K562 (cell line): ENCODE results near the gene GATAD2B. TPM values are rescaled to one million over a fixed set of nuclear protein-coding genes. Genes with fewer than 3 reads are reported as not detected.
"Not testable (repeated sequence)": the region's sequence is repeated elsewhere in the genome, so short reads cannot be mapped to it uniquely, and the experiment has no call there.

Experiments
- ATAC-seq: fragments of 200-7000 bp; cut with Tn5 transposase; 3 replicates; pipeline ENCODE4 v1.9.1; 2020; ENCODE audit warnings: moderate library complexity
- BruUV-seq: library from RNA; stranded (reverse); fragments of 400-500 nt; replicated peaks from 2 replicates; lab custom pipeline; 2021; lab: Mats Ljungman, UMichigan
- CTCF ChIA-PET: fragments of 300-600 bp; formaldehyde crosslinking; extraction: SDS; loops from one replicate; lab custom pipeline; 2021; ENCODE audit warnings: low intra/inter-chr PET ratio; lab: Yijun Ruan, JAX
- POLR2A ChIA-PET: fragments of 300-600, 350-650 bp; sonication (Branson Sonifier 250); formaldehyde crosslinking; extraction: SDS; loops from one replicate; lab custom pipeline; 2021; ENCODE audit warnings: antibody characterized with exemption, inconsistent platforms; lab: Yijun Ruan, JAX
- DNase-seq, 4 experiments: peaks; one replicate each; pipeline versions ENCODE4 v3.0.0 to v3.0.0-alpha.2; 2011 to 2018; ENCODE audit warnings: low spot score in 3 of 4, mixed read lengths in 3 of 4; ENCODE audit errors: extremely low read depth in 1 of 4
- FAIRE-seq: peaks from 2 replicates; lab custom pipeline; 2011; peaks lifted over from hg19 to GRCh38; lab: Jason Lieb, UNC
- H2AFZ ChIP-seq: 2 replicates; pipeline ENCODE4 v1.6.0; 2011; ENCODE audit warnings: low read depth, low read length, control low read depth, inconsistent platforms
- H3K27ac ChIP-seq: fragments of 200-600 bp; 3 replicates; pipeline ENCODE4 v1.8.0; 2011; ENCODE audit warnings: low read depth, mild to moderate bottlenecking, control low read depth, inconsistent platforms, low read length, moderate library complexity, mixed read lengths; ENCODE audit errors: extremely low read depth
- H3K27me3 ChIP-seq, 2 experiments: fragments of 300-600 bp in 1 of 2; 2 replicates in 1 of 2; 3 replicates in 1 of 2; pipeline versions ENCODE4 v1.6.0 to v1.8.0; 2011; ENCODE audit warnings: inconsistent platforms in 2 of 2, low read length in 2 of 2, mild to moderate bottlenecking in 1 of 2, mixed read lengths in 1 of 2, moderate library complexity in 1 of 2; ENCODE audit not compliant: control insufficient read depth in 2 of 2, insufficient read depth in 2 of 2
- H3K36me3 ChIP-seq: fragments of 300-600 bp; 3 replicates; pipeline ENCODE4 v1.8.0; 2011; ENCODE audit warnings: mild to moderate bottlenecking, low read length, inconsistent platforms; ENCODE audit not compliant: control insufficient read depth, insufficient read depth
- H3K4me1 ChIP-seq, 2 experiments: fragments of 200-600 bp in 1 of 2; replicated peaks in 1 of 2; 2 replicates in 1 of 2; 3 replicates in 1 of 2; pipeline versions ENCODE4 v1.5.1 to v1.8.0; 2011; ENCODE audit warnings: inconsistent platforms in 2 of 2, low read length in 2 of 2, mild to moderate bottlenecking in 1 of 2, mixed read lengths in 1 of 2, moderate library complexity in 1 of 2; ENCODE audit not compliant: control insufficient read depth in 2 of 2, insufficient read depth in 2 of 2
- H3K4me2 ChIP-seq: 2 replicates; pipeline ENCODE4 v1.6.1; 2011; ENCODE audit warnings: low read length, control low read depth, inconsistent platforms, mixed read lengths; ENCODE audit not compliant: insufficient read depth
- H3K4me3 ChIP-seq: fragments of 200-600 bp; sonication (generic), shearing (Covaris generic); 2 replicates; pipeline ENCODE4 v1.5.1; 2016; ENCODE audit warnings: control low read depth, inconsistent platforms
- H3K79me2 ChIP-seq: fragments of 200-600 bp; 3 replicates; pipeline ENCODE4 v1.8.0; 2011; ENCODE audit warnings: low read length, inconsistent platforms; ENCODE audit not compliant: control insufficient read depth, insufficient read depth
- H3K9ac ChIP-seq, 2 experiments: 2 replicates each; pipeline versions ENCODE4 v1.6.0 to v1.6.1; 2011; ENCODE audit warnings: low read depth in 2 of 2, low read length in 2 of 2, control low read depth in 1 of 2, inconsistent platforms in 1 of 2, mild to moderate bottlenecking in 1 of 2, mixed read lengths in 1 of 2; ENCODE audit not compliant: insufficient read depth in 1 of 2
- H3K9me1 ChIP-seq: one replicate; pipeline ENCODE4 v1.6.0; 2011; ENCODE audit warnings: inconsistent platforms, mild to moderate bottlenecking, low read length, moderate library complexity; ENCODE audit not compliant: control insufficient read depth, insufficient read depth
- H3K9me3 ChIP-seq: replicated peaks from 2 replicates; pipeline ENCODE4 v1.5.1; 2011; ENCODE audit warnings: low read depth, low read length, inconsistent platforms; ENCODE audit not compliant: control insufficient read depth, insufficient read depth
- H4K20me1 ChIP-seq: replicated peaks from 2 replicates; pipeline ENCODE4 v1.6.1; 2011; ENCODE audit warnings: low read length, inconsistent platforms, mixed read lengths; ENCODE audit not compliant: control insufficient read depth, insufficient read depth
- BCLAF1 ChIP-seq, 2 experiments: fragments of 450-650 bp in 1 of 2; IDR thresholded peaks; 2 replicates each; pipeline ENCODE4 v1.6.1; 2011 to 2017; ENCODE audit warnings: low read depth in 2 of 2, antibody characterized with exemption in 1 of 2, borderline replicate concordance in 1 of 2, low read length in 1 of 2, mild to moderate bottlenecking in 1 of 2, mixed read lengths in 1 of 2; ENCODE audit not compliant: control insufficient read depth in 1 of 2
- KDM1A ChIP-seq, 2 experiments: fragments of 450-650 bp; IDR thresholded peaks; 2 replicates each; pipeline ENCODE4 v1.6.1; 2016; ENCODE audit warnings: mild to moderate bottlenecking in 2 of 2
- MECOM ChIP-seq: fragments of 250-450 bp; sonication (Bioruptor Pico); IDR thresholded peaks from 2 replicates; pipeline ENCODE4 v1.8.0; 2022; ENCODE audit warnings: inconsistent platforms
- MEF2D ChIP-seq: conservative IDR thresholded peaks from 2 replicates; pipeline ENCODE4 v1.6.1; 2016; ENCODE audit warnings: low read depth, missing genetic modification characterization, missing compliant biosample characterization
- NFYB ChIP-seq: IDR thresholded peaks from 2 replicates; pipeline ENCODE4 v1.6.1; 2011; ENCODE audit warnings: mild to moderate bottlenecking, moderate library complexity; ENCODE audit not compliant: insufficient read length; ENCODE audit errors: extremely low read depth
- SIX5 ChIP-seq, 2 experiments: IDR thresholded peaks; 2 replicates each; pipeline ENCODE4 v1.6.1; 2011; ENCODE audit warnings: low read length in 2 of 2, borderline replicate concordance in 1 of 2, low read depth in 1 of 2, mild to moderate bottlenecking in 1 of 2, moderate library complexity in 1 of 2; ENCODE audit not compliant: insufficient read depth in 1 of 2
- ZNF121 ChIP-seq: sonication (generic); formaldehyde crosslinking; conservative IDR thresholded peaks from 2 replicates; pipeline ENCODE4 v1.8.0; 2022; ENCODE audit warnings: missing genetic modification reagents
- ZNF3 ChIP-seq: fragments of 250-450 bp; sonication (Bioruptor Pico); IDR thresholded peaks from 2 replicates; pipeline ENCODE4 v1.5.0; 2021; ENCODE audit warnings: mild to moderate bottlenecking, moderate library complexity
- WGBS: fragments of 100-300 bp; shearing (Covaris generic); methylation state at CpG from one replicate; pipeline ENCODE4 v1.1.6; 2016; ENCODE audit warnings: low coverage, mixed read lengths; ENCODE audit not compliant: insufficient coverage; ENCODE audit errors: missing lambda C conversion rate; 5-methylcytosine and 5-hydroxymethylcytosine counted together
- in situ Hi-C: fragments of 300-500 bp; cut with MboI; formaldehyde crosslinking; loops from 4 replicates; pipeline ENCODE4 v1.15.0; 2018; ENCODE audit warnings: inconsistent platforms, mixed read lengths
- intact Hi-C: fragments of 100-400 bp; cut with micrococcal nuclease; formaldehyde crosslinking; loops from 2 replicates; pipeline ENCODE4 v1.14.2; 2022
- polyA plus RNA-seq, 8 experiments: library from polyadenylated mRNA; depleted of rRNA in 4 of 8; stranded (reverse) in 5 of 8; unstranded in 3 of 8; fragments of >200 nt; fragmentation: Nextera tagmentation in 2 of 8; fragmentation: Illumina TruSeq in 1 of 8; extraction: Ambion mirVana in 2 of 8; extraction: Trizol in 1 of 8; gene quantifications; 2 replicates each; pipeline versions ENCODE4 v1.2.1 to v1.2.3, GENCODE V29; 2011 to 2014; ENCODE audit warnings: inconsistent platforms in 1 of 8, missing spikeins in 1 of 8
- total RNA-seq, 7 experiments: library from RNA; depleted of rRNA in 6 of 7; stranded (reverse); fragments of >200 nt in 6 of 7; fragmentation: Illumina TruSeq in 2 of 7; extraction: Trizol in 2 of 7; gene quantifications; 2 replicates each; pipeline versions ENCODE4 v1.2.1 to v1.2.3, GENCODE V29; 2011 to 2021; ENCODE audit warnings: low replicate concordance in 1 of 7

The GATAD2B gene
- total and polyA plus RNA-seq, 9 of the 15 experiments (the other 6 are each of a cell fraction or from before 2014, with no cell fraction given), result 1.5 to 40.2 (median 4.9) TPM

- H3K9me3 ChIP-seq, H3K4me2 ChIP-seq, DNase-seq, H3K9ac ChIP-seq, H3K4me1 ChIP-seq, H3K9me1 ChIP-seq, H4K20me1 ChIP-seq, in situ Hi-C loops, ATAC-seq, H2AFZ ChIP-seq, H3K4me3 ChIP-seq, CTCF ChIA-PET, H3K27me3 ChIP-seq, intact Hi-C loops, FAIRE-seq, H3K27ac ChIP-seq: not testable (repeated sequence)
- peaks cover 29% of the 10 kb centered on the region for H3K36me3 ChIP-seq
- H3K79me2 ChIP-seq, result peaks cover 93% of the 10 kb centered on the region
- WGBS, result 88% methylated on average over 6 of the region's 6 CpGs
- POLR2A ChIA-PET, result interaction anchor here (2.3 kb wide), 1 partner anchor 11 kb away, joined by 12 read pairs; the partner anchor contains the start of gene GATAD2B
- BruUV-seq, result TSS peak; percentile 31
These were observed 12.2 kb downstream of the GATAD2B start for GRCh38 chr1:153910560-153910959.

- no TSS peak for BruUV-seq
- TF ChIP-seq MEF2D (no peak), KDM1A (IDR thresholded peaks at IDR 0.05) (0 out of 4 replicates have a peak, but pooled peaks of 1 of the 2 experiments have one; percentile 20), NFYB (no peak), ZNF121 (CRISPR knock-in tag) (peak; percentile 84), MECOM (CRISPR knock-in tag) (no peak), SIX5 (IDR thresholded peaks at IDR 0.05; ENCODE audit: borderline replicate concordance in 1 of 2, insufficient read depth in 1 of 2, low read depth in 1 of 2, low read length in 2 of 2) (no peak), BCLAF1 (IDR thresholded peaks at IDR 0.05; ENCODE audit: borderline replicate concordance in 1 of 2, control insufficient read depth in 1 of 2, low read depth in 2 of 2, low read length in 1 of 2) (no peak), ZNF3 (CRISPR knock-in tag) (no peak)
- no peak for FAIRE-seq
- no peak overlapping the region for H3K4me2 ChIP-seq
- in situ Hi-C loops (no loop called here), intact Hi-C loops (no loop called here)
- peaks cover 26% of the 10 kb centered on the region for H3K36me3 ChIP-seq
- no peaks in the 10 kb centered on the region for H3K9me1 ChIP-seq
- ChIA-PET CTCF (interaction anchor here (0.6 kb wide), 1 partner anchor 85 kb away, joined by 3 read pairs; no protein-coding TSS in a partner anchor), POLR2A (interaction anchor here (0.9 kb wide), 1 partner anchor 33 kb away, joined by 3 read pairs; no protein-coding TSS in a partner anchor)
- no peaks in the 10 kb centered on the region for H3K27me3 ChIP-seq
- no peak overlapping the region for H3K4me3 ChIP-seq
- no peak overlapping the region for H2AFZ ChIP-seq
- no peak for ATAC-seq
- peaks cover 95% of the 10 kb centered on the region for H3K79me2 ChIP-seq
- 92% methylated on average over 6 of the region's 6 CpGs for WGBS
- H4K20me1 ChIP-seq, result no peaks in the 10 kb centered on the region
- H3K9ac ChIP-seq, result no peak overlapping the region
- DNase-seq, result no peak
- H3K9me3 ChIP-seq, result no peaks in the 10 kb centered on the region
- no peak overlapping the region for H3K27ac ChIP-seq
- H3K4me1 ChIP-seq, result peaks cover 0 to under 1% of the 10 kb centered on the region in 2 experiments; a peak in 2 of 5 replicates
These were observed 14.7 kb downstream of the GATAD2B start for GRCh38 chr1:153908071-153908470.
